HG02642 (cell line): ENCODE measurements around the gene ID4.

Source experiments
- ATAC-seq: cut with Tn5 transposase; IDR thresholded peaks from one replicate; pipeline ENCODE4 v1.9.1; 2021; ENCODE audit warnings: mild to moderate bottlenecking; ENCODE audit not compliant: unreplicated experiment, poor library complexity

Gene ID4

DNA sequence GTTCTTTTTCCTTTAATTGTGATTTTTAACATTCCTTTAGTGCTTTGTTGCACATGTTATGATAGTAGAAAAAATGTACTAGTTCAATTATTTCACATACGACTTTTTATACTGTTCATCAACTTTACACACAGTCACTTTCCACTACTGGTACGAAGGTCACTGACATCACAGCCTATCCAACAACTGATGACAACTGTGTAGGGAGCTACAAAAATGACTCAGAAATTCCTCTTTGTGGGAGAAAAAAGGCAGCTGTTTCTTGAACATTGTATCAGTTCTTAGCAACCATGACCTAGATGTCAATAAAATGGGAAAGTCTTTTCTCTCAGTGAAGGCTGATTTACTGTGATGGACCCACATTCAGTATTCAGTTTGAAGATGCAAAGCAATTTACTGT lies 7.0 kb upstream of the ID4 start:
- ATAC-seq = no peak

DNA sequence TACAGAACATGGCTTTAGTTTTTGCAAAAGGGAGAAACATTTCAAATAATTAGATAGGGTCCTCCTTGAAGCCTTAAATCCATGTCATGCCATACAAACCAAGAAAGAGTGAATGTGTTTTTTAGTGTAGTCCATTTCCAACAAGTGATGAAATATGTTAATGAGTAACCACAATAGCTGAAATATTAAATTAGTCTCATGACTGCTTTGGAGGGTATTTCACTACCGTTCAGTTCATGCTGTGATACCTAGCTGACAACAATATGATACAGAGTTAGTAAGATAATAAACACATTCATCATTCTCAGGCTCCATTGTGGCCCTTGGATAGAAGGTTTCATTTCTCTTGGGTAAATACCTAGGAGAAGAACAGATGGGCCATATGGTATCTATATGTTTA lies 5.8 kb upstream of the ID4 start:
- ATAC-seq = no peak

DNA sequence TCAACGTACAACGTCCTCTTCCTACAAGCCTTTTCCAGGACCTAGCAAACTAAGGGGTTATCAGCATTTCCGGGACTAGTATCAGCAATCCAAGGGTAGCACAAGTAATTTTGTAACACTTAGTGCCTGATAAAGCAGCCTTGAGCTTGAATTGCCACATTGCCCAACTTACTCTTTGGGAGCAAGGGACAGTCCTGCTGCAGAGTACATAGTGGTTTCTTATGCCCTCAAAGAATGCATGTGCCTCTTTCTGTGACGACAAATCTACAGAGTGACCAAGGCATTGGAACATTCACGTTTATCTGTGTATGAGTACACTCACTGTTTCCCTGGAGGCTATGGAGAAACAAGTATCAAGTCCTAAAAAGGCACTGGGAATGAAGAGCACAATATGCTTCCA lies 3.2 kb upstream of the ID4 start:
- no peak for ATAC-seq

DNA sequence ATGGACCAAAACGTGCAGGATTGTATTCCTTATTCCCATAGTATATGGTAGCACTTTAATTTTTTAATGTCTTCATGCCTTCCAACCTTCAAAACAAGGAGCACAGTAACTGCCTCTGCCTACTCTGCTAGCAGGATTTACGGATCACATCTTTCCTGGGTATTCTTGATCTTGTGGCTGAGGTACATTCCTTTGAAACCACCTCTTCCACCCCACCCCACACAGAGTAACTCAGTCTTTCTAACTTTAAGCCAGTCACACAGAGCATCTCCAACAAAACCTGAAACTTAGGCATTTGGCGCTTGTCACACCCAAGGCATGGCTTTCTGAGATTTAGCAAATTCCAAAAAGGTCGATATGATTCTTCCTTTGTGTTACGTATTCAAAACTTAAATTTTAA lies 2.3 kb upstream of the ID4 start:
- no peak for ATAC-seq

DNA sequence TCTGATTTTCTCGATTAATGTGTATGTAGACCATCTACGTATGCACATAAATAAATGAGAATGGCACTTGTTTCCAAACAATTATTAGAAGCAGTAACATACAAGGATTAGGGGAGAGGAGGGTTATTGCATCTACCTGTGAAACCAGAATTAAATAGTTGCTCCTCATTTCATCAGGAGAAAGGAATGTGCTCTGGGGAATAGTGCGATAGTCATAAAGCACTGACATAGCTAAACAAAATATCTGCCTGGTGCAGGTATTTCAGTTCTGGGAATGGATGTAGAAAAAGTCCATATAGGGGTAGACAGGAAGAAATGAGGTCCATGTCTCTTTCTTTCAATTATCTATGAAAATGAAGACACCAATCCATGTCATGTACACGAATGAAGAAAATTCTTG lies 1.6 kb upstream of the ID4 start:
- no peak for ATAC-seq

DNA sequence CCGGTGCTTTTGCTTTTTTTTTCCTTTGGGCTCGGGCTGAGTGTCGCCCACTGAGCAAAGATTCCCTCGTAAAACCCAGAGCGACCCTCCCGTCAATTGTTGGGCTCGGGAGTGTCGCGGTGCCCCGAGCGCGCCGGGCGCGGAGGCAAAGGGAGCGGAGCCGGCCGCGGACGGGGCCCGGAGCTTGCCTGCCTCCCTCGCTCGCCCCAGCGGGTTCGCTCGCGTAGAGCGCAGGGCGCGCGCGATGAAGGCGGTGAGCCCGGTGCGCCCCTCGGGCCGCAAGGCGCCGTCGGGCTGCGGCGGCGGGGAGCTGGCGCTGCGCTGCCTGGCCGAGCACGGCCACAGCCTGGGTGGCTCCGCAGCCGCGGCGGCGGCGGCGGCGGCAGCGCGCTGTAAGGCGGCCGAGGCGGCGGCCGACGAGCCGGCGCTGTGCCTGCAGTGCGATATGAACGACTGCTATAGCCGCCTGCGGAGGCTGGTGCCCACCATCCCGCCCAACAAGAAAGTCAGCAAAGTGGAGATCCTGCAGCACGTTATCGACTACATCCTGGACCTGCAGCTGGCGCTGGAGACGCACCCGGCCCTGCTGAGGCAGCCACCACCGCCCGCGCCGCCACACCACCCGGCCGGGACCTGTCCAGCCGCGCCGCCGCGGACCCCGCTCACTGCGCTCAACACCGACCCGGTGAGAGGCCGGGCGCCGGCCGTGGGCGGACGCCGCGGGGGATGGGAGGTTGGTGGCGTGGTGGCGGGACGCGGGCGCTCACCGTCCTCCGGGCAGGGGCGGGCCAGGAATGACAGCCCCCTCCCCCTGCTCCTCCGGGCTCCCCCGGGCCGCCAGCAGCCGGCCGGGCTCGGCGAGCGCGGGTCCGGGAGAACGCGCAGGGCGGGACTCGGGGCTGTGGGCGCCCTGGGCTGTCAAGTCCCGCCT lies 606 bp downstream of the ID4 start:
- no peak for ATAC-seq

DNA sequence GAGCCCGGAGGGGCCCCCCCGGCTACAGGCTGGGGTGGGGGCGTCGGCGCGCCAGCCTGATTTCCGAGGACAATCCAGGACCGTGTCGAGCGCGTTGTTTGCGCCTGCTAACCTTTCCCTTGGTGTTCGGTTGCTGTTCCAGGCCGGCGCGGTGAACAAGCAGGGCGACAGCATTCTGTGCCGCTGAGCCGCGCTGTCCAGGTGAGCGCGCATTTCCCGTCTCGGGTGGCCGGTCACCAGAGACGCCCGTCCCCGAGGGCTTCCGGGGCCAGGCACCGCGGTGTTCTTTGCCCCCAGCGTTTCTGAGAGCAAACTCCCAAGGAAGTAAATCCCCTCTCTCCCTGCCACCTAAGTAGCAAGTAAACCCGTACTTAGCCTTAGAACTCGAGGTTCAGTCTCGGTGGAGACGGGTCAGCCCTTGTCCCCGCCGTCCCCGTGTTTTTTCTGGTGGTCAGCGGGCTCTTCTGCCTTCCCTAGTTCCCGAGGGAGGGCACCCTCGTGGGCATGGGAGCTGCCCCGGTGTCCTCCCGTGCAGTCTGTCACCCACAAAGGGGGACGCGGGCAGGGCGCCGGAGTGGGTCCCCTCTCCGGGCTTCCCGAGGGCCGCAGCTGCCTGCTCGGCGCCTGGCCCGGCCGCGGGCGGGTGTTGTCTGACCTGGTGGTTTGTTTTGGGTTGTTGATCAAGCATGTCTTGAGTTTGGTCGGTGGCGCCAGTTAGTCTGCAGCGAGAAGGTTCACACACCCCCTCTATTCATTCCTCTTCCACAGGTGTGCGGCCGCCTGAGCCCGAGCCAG lies 1.5 kb downstream of the ID4 start:
- ATAC-seq = no peak

DNA sequence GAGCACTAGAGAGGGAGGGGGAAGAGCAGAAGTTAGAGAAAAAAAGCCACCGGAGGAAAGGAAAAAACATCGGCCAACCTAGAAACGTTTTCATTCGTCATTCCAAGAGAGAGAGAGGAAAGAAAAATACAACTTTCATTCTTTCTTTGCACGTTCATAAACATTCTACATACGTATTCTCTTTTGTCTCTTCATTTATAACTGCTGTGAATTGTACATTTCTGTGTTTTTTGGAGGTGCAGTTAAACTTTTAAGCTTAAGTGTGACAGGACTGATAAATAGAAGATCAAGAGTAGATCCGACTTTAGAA lies 2.0 kb downstream of the ID4 start:
- ATAC-seq = no peak

DNA sequence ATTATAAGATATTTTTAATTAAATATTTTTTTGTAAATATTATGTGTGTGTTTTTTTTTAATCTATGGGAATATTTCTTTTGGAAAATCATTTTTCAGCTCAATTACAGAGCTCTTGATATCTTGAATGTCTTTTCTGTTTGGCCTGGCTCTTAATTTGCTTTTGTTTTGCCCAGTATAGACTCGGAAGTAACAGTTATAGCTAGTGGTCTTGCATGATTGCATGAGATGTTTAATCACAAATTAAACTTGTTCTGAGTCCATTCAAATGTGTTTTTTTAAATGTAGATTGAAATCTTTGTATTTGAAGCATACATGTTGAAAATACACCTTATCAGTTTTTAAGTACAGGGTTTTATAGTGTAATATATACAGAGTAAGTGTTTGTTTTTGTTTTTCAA lies 2.6 kb downstream of the ID4 start:
- ATAC-seq = no peak

DNA sequence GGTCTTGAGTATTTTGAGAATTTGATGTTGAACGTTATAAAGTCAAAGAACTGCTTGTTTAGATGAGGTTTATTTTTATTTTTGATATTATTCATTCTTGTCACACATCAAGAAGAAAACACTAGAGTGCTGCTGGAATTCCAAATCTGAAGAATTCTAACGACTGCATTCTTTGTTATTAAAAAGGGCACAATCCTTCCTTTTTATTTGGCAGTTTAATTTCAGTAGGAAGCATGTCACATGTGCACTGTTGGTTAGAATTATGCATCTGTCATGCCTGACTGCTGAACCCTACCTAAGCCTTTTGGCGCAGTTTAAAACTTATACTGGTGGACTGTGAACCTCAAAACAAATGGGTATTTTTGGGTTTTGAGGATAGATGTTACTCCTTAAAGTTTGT lies 4.0 kb downstream of the ID4 start:
- no peak for ATAC-seq

DNA sequence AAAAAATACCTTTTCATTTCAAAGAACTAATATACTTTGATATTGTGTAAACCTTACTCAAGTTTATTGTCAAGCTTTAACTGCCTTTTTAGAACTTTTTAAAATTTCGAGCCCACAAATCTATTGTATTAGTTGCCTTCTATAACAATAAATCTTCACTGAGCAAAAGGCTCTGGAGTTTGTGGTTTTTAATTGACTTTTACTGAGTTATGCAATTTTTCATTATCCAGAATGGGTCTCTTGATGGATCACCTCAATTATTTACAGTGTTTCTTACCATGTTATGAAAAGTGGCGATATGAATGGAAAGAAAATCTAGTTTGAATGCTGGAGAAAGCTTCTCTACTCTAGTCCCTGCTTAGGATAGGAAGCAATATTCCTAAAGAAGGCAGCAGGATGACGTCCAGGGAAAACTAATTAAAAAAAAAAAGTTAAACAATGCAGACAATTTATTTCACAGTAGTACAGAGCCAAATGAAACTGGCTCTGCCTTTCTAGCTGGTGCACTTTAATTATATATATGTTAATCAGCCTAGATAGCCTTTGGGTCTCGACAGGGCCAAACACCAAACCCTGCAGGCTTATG lies 5.0 kb downstream of the ID4 start:
- no peak for ATAC-seq

DNA sequence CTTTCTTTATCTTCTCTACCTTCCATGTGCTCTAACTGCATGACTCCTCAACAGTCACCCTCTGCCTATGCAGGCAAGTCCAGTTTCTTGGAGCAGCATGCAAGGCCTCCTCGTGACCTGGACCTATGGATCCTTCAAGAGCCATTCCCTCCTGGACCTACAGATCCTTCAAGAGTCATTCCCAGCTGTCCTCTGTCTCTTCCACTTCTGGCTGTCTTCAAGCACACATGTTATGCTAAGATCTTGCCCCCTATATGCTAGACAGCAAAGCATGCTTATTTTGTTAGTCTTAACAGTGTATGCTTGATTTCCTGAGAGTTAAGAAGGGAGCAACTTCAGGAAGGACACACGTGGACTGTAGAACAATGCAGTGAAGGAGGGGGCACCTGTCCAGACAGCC lies 7.5 kb downstream of the ID4 start:
- ATAC-seq = no peak

DNA sequence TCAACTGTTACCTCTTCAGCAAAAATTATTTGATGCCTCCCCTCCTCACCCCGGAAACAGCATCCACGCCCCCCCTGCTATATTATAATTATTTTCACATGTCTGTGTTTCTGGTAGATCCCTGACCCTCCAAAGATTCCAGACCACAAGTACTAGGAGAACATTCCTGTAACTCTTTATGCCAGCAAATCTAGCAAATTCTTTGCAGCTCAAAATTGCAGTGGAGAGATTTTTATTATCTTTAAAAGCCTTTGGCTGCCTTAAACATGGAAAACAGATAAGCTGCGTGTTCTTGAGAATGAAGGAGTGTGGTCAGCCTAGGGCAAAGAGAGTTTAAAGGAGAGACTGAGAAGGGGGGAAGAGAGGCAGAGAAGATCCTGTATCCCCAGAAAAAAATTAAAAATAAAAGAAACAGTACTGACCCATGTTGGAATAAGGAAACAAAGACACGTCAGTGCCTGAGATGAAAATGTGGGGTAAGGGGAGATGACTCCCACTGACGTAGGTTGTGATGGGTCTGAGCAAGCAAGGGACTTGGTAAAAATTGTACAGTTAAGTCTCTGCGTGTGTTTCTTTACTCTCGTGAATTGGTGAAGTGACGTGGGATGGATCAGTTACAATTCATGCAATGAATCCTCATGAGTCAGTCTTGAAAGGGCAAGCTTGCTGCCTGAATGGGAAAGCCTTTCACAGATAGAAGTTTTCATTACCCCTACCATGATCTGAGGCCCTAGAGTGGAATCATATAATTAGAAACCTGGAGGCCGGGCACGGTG lies 8.3 kb downstream of the ID4 start:
- ATAC-seq = no peak

DNA sequence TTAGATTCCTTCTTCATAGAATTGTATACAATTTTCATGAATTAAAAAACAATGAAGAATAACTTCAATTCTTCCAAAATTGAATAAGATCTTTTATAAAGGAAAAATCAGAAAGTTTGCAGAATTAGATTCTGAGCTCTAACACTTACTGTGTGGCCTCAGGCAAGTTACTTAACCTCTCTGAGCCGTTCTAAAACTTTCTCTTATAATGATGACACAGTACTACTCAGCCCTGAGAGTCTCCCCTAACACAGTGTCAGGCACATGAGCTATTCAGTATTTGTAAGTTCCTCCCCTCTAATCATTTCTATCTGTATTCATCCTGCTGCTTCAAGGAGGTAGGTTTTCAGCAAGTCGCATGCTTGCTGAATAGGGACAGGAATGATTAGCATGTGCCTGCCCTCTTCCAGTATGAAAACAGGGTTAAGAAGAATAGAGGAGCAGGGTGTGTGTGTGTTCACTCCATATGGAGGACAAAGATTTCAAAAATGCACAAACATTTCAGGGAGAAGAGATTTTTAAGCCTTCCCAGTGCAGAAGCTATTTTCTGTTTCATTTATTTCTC lies 11.4 kb downstream of the ID4 start:
- no peak for ATAC-seq

DNA sequence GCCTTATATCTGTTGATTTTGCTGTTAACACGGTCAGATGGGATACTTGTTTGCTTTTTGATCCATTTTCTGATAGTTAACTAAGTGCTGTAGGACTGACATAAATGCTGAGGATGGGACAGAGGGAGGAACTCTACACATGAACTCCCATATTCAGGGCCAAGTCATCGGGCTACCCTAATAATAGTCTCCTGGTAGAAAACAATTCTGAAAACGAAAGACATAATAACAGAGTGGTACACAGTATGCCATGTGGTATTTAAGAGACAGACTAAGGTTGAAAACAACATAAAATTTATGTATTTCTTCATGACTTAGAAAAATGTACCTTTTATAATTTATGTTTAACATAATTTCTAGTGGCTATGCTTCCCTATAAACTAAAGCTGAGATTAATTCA lies 12.0 kb downstream of the ID4 start:
- no peak for ATAC-seq

DNA sequence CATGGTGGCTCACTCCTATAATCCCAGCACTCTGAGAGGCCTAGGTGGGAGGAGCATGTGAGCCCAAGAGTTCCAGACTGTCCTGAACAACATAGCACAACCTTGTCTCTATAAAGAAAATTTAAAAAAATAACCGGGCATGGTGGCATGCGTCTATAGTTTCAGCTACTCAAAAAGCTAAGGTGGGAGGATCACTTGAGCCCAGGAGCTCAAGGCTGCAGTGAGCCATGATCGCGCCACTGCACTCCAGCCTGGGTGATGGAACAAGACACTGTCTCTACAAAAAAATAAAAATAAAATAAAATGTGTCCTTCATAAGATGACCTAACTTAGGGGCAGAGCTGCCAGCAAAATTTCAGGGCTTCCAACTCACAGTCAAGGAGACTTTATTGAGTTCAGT lies 12.6 kb downstream of the ID4 start:
- ATAC-seq = no peak

DNA sequence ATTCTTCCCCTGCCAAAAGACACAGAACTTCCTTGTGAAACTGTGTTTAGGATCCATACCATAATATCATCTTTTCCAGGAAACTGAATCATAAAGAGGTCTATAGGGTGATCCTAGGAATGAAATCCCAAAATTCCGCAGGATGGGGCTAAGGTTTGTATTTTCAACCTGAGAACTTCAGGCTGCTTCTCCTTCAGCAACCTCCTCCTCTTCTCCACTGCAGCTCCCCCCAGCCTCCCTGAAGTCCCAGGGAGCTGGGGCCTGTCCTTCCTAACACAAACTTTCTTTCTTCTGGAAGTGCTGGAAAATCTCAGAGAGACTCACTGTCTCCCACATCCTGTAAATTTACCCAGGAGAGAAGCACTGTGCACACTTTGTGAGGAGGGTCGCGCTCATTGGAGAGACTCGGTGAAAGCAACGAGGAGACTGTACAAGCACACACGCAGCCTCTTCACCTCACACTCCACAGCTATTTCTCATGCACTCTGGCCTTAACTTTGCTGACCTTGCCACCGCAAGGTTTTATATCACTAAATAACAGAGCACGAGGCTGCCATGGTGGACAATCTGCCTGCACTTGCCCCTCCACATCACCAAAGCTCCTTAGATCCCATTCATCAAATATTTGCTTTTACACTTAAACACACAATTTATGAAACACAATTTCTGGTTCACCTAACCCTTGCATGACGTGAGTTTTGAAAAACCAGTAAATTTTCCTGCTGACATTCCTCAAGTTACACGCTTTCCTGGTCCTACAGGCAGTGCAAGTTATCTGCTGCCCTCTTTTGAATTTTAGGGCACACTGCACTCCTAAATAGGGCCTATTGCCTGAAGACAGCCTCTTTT lies 14.3 kb downstream of the ID4 start:
- peak; percentile 63 for ATAC-seq

DNA sequence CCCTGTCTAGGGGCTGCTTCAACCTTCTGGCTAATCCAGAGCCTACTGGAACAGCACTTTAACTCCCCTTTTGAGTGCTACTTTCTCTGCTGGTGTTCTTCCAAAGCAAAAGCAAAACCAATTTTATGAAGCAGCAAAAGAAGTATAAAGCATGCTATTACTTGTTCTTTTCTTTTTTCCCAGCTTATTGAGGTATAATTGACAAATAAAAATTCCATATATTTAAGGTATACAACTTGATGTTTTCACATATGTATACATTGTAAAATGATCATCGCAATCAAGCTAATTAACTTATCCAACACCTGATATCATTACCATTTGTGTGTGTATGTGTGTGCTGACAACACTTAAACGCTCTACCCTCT lies 14.9 kb downstream of the ID4 start:
- no peak for ATAC-seq

DNA sequence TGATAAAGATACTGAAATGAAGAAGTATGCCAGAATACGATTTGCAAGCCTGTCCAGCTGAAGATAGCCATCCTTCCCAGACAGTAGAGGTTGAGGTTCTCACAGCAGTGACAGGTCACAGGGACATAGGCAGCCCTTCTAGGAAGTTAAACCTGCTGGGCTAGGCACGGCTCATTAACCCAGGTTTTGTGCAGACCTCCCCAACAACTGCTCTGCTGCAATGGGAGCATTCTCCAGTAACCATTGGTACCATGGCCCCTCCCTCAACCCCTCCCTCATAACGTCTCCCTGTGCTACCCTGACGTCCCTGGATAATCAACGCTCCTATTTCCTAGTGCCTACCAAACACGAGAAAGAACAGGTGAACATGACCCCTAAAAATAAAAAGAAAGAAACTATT lies 15.8 kb downstream of the ID4 start:
- no peak for ATAC-seq
